Parathyroid adenoma (tissue), 2 donors: ENCODE data around the gene CCDC28A.
A peak's percentile ranks its signal among the peaks of the same experiment; 100 is the strongest.

Source experiments
- H2AFZ ChIP-seq: fragments of 300-600 bp; sonication (generic); one replicate; pipeline ENCODE4 v1.7.0; 2017; ENCODE audit warnings: antibody characterized with exemption, mild to moderate bottlenecking
- H3K27ac ChIP-seq: fragments of 300-600 bp; sonication (generic); one replicate; pipeline ENCODE4 v1.7.0; 2017
- H3K27me3 ChIP-seq: fragments of 300-600 bp; sonication (generic); one replicate; pipeline ENCODE4 v1.7.0; 2017; ENCODE audit warnings: low read length; ENCODE audit not compliant: control insufficient read depth, insufficient read depth
- H3K36me3 ChIP-seq: fragments of 300-600 bp; sonication (generic); one replicate; pipeline ENCODE4 v1.7.0; 2017; ENCODE audit warnings: low read length; ENCODE audit not compliant: control insufficient read depth, insufficient read depth
- H3K4me1 ChIP-seq: fragments of 300-600 bp; sonication (generic); one replicate; pipeline ENCODE4 v1.7.0; 2017; ENCODE audit warnings: control low read depth
- H3K4me2 ChIP-seq: fragments of 300-600 bp; sonication (generic); one replicate; pipeline ENCODE4 v1.7.0; 2017; ENCODE audit warnings: low read length
- H3K4me3 ChIP-seq: fragments of 300-600 bp; sonication (generic); one replicate; pipeline ENCODE4 v1.7.0; 2017; ENCODE audit warnings: low read depth, low read length
- H3K79me2 ChIP-seq: fragments of 300-600 bp; sonication (generic); one replicate; pipeline ENCODE4 v1.7.0; 2017; ENCODE audit warnings: control low read depth
- H3K9ac ChIP-seq: fragments of 300-600 bp; sonication (generic); one replicate; pipeline ENCODE4 v1.7.0; 2017; ENCODE audit warnings: mild to moderate bottlenecking
- H3K9me3 ChIP-seq: fragments of 300-600 bp; sonication (generic); one replicate; pipeline ENCODE4 v1.7.0; 2017; ENCODE audit warnings: low read length; ENCODE audit not compliant: control insufficient read depth
- CTCF ChIP-seq: fragments of 300-600 bp; sonication (generic); IDR thresholded peaks from one replicate; pipeline ENCODE4 v1.7.0; 2017; ENCODE audit warnings: antibody characterized with exemption, mild to moderate bottlenecking
- donor health status: primary hyperparathyroidism.

CCDC28A gene

DNA sequence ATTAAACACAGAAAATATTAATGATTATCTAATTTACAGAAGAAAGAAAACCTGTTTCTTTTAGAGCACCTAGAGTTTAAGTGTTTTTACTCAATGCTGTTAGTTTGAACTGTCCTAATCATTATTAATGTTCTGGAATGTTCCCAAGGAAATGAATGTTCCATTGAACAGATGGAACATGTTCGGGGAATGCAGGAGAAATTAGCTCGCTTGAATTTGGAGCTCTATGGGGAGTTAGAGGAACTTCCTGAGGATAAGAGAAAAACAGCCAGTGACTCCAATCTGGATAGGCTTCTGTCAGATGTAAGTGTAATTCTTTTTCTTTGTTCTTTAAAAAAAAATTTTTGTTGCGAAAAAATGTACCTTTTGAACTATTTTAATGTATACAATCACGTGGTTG, 11.5 kb downstream of the CCDC28A start:
- no peaks in the 10 kb centered on the region for H3K9me3 ChIP-seq
- peaks cover 4% of the 10 kb centered on the region for H3K4me1 ChIP-seq
- no peak overlapping the region for H3K9ac ChIP-seq
- no peak overlapping the region for H3K27ac ChIP-seq
- TF ChIP-seq CTCF = no peak
- no peaks in the 10 kb centered on the region for H3K79me2 ChIP-seq
- no peaks in the 10 kb centered on the region for H3K36me3 ChIP-seq
- H3K4me3 ChIP-seq = no peak overlapping the region
- H3K27me3 ChIP-seq = no peaks in the 10 kb centered on the region
- no peak overlapping the region for H2AFZ ChIP-seq
- H3K4me2 ChIP-seq = no peak overlapping the region

- Histone ChIP-seq H2AFZ (no peak overlapping the region), H3K4me2 (no peak overlapping the region), H3K36me3 (no peaks in the 10 kb centered on the region), H3K79me2 (no peaks in the 10 kb centered on the region), H3K4me3 (no peak overlapping the region), H3K9me3 (no peaks in the 10 kb centered on the region), H3K9ac (no peak overlapping the region), H3K27ac (no peak overlapping the region), H3K27me3 (no peaks in the 10 kb centered on the region), H3K4me1 (peaks cover 4% of the 10 kb centered on the region)
- no peak for TF ChIP-seq CTCF
Observed at GRCh38 chr6:138785980-138786379, 12.4 kb downstream of the CCDC28A start.

DNA sequence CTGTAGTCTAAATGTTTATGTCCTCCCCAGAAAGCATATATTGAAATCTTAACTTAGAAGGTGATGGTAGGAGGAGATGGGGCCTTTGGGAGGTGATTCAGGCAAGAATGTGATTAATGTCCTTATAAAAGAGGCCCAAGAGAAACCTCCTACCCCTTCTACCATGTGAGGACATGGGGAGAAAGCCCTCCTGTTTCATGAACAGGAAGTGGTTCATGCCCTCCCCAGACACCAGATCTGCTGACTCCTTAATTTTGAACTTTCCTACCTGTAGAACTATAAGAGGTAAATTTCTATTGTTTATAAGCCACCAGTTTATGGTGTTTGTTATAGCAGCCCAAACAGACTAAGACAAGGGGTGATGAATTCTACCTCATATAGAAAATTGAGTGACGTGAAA, 13.6 kb downstream of the CCDC28A start:
- H3K4me3 ChIP-seq = no peak overlapping the region
- H3K9me3 ChIP-seq = no peaks in the 10 kb centered on the region
- no peaks in the 10 kb centered on the region for H3K36me3 ChIP-seq
- H3K79me2 ChIP-seq = no peaks in the 10 kb centered on the region
- no peaks in the 10 kb centered on the region for H3K27me3 ChIP-seq
- no peak for TF ChIP-seq CTCF
- H3K27ac ChIP-seq = no peak overlapping the region
- no peak overlapping the region for H3K4me2 ChIP-seq
- H2AFZ ChIP-seq = no peak overlapping the region
- H3K9ac ChIP-seq = no peak overlapping the region
- H3K4me1 ChIP-seq = peaks cover under 1% of the 10 kb centered on the region

DNA sequence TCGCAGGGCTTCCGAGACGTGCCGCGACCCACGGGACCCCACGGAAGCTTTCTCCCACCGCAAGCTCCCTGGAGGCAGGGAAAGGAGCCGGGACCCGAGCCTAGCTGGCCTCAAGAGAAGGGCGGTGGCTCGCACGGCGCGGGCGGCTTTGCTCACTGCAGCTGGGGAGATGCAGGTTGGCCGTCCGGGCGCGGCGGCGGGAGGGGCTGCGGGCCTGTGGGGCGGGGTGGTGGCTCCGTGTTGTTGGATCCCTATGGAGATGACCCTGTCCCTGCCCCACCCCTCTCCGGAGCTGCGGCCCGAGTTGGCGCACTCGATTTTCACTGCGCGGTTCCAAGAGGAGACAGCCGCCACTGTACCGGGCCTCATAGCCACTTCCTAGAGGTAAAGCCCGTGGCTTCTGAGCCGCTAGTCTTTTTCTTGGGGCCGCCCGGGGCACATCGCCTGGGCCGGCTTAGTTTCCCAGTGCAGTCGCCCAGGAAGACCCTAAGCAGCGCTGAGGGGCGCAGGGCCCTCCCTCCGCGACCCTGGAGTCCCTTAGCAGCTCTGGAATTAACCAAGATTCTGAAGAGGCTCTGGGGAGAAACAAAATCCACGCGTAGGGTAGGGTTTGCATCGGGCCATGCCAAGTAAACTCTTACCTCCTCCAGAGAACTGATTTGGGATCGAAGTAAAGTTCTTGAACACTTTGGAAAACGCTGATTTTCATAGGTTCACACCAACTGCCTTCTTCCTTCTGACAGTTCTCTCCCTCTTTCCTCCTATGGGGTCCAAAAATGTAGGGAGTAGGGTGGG, 22.4 kb downstream of the CCDC28A start, which contains the start of gene ECT2L:
TSS of gene ECT2L (plus strand) at position 279 of the 795 bp plus-strand sequence. CDS start 17,188 bp downstream, outside the sequence.
- TF ChIP-seq CTCF = no peak
- Histone ChIP-seq H3K79me2 (no peaks in the 10 kb centered on the region), H3K4me3 (no peak within 1 kb of the TSS), H3K9ac (no peak within 1 kb of the TSS), H3K27ac (no peak within 1 kb of the TSS), H3K4me1 (no peaks in the 10 kb centered on the region), H3K27me3 (no peaks in the 10 kb centered on the region), H3K9me3 (no peaks in the 10 kb centered on the region), H3K36me3 (no peaks in the 10 kb centered on the region), H3K4me2 (no peak within 1 kb of the TSS), H2AFZ (peak within 1 kb of the TSS; percentile 87)

- H3K36me3 ChIP-seq = no peaks in the 10 kb centered on the region
- H2AFZ ChIP-seq = no peak overlapping the region
- H3K9me3 ChIP-seq = no peaks in the 10 kb centered on the region
- no peaks in the 10 kb centered on the region for H3K27me3 ChIP-seq
- H3K4me2 ChIP-seq = no peak overlapping the region
- no peak overlapping the region for H3K9ac ChIP-seq
- no peak overlapping the region for H3K27ac ChIP-seq
- no peak overlapping the region for H3K4me3 ChIP-seq
- TF ChIP-seq CTCF = no peak
- H3K4me1 ChIP-seq = no peaks in the 10 kb centered on the region
- no peaks in the 10 kb centered on the region for H3K79me2 ChIP-seq
Observed at GRCh38 chr6:138796771-138797170, 23.2 kb downstream of the CCDC28A start.
